ENCODE results near the gene BPIFB3. TPM values are rescaled to one million over a fixed set of nuclear protein-coding genes. Genes with fewer than 3 reads are reported as not detected.

The BPIFB3 gene
- total RNA-seq, 1 donor from 2014 or later, result not detected

DNA sequence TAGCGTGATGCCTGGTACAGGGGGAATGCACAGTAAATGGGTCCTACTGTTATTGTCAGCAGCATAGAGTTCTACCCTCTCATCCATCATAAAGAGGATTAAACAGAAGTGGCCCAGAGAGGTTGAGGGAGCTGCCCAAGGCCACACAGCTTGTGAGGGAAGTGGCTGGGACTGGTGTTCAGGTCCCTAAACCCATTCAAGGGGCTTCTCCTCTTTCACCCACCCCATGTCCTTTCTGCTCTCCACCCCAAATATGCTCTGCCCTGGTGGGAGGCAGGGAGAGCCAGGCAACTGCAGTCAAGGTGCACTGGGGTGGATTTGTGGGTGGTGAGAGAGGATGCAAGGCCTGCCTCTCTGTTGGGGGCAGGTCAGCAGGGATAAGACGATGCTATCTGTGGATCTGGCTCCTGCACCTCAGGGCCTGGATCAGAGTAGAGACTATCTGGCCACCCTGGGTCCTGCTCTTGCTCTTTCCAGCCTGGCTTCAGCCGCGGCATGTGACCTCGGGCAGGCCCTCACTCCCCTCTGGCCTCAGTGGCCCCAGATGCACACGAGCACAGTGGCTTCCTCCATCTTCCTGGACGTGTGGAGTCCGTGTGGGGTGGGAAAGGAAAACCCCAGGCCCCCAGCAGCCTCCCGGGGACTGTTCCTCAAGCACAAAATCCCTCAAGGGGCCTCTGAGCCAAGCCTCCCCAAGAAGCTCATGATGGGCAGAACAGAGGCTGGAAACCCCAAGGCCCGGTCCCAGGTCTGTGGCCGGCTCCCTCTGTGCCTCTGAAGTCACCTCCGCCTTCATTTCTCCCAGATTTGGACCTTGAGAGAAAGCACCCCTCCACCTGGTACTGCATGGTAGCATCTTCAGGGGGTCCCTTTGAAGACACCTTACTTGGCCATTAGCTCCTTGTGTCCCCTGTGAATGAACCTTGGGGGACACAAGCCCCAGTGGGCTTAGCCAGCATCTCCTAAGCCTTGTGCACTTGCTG is 25.6 kb upstream of the BPIFB3 start:
- Mint-ChIP-seq H3K4me3 (ENCODE audit: unreplicated experiment) (no peak overlapping the region), H3K9me3 (ENCODE audit: unreplicated experiment) (no peaks in the 10 kb centered on the region), H3K4me1 (ENCODE audit: unreplicated experiment) (no peaks in the 10 kb centered on the region), H3K27ac (ENCODE audit: unreplicated experiment) (no peak overlapping the region), H3K27me3 (ENCODE audit: unreplicated experiment) (peaks cover 4% of the 10 kb centered on the region), H3K36me3 (ENCODE audit: low read depth, unreplicated experiment) (peaks cover under 1% of the 10 kb centered on the region)
- TF ChIP-seq, protein P1, sequence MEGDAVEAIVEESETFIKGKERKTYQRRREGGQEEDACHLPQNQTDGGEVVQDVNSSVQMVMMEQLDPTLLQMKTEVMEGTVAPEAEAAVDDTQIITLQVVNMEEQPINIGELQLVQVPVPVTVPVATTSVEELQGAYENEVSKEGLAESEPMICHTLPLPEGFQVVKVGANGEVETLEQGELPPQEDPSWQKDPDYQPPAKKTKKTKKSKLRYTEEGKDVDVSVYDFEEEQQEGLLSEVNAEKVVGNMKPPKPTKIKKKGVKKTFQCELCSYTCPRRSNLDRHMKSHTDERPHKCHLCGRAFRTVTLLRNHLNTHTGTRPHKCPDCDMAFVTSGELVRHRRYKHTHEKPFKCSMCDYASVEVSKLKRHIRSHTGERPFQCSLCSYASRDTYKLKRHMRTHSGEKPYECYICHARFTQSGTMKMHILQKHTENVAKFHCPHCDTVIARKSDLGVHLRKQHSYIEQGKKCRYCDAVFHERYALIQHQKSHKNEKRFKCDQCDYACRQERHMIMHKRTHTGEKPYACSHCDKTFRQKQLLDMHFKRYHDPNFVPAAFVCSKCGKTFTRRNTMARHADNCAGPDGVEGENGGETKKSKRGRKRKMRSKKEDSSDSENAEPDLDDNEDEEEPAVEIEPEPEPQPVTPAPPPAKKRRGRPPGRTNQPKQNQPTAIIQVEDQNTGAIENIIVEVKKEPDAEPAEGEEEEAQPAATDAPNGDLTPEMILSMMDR (IDR thresholded peaks at IDR 0.05; ENCODE audit: unreplicated experiment), result no peak
- DNase-seq (ENCODE audit: low spot score), result no peak

DNA sequence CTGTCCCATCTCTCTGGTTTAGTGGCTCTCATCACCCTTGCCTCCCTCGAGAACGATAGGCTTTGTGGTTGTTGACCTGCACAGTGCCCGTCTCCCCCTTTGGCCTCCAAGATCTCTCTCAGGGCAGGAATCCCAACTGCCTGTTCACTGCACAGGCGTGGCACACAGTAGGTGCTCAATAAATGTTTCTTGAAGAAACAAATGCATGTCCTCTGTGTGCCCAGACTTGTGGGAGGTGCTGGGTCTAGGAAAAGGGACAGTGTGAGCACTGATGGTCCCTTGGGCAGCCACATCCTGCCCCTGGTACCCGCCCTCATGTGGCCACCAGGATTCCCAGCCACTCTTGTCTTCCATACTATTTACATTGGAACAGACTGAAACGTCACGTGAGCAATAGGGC is 24.8 kb upstream of the BPIFB3 start:
- H3K4me3 Mint-ChIP-seq (ENCODE audit: unreplicated experiment), result no peak overlapping the region
- TF ChIP-seq, protein P1 (IDR thresholded peaks at IDR 0.05; ENCODE audit: unreplicated experiment), result no peak
- no peaks in the 10 kb centered on the region for H3K9me3 Mint-ChIP-seq (ENCODE audit: unreplicated experiment)
- H3K4me1 Mint-ChIP-seq (ENCODE audit: unreplicated experiment), result no peaks in the 10 kb centered on the region
- H3K27ac Mint-ChIP-seq (ENCODE audit: unreplicated experiment), result no peak overlapping the region
- H3K36me3 Mint-ChIP-seq (ENCODE audit: low read depth, unreplicated experiment), result peaks cover 4% of the 10 kb centered on the region
- H3K27me3 Mint-ChIP-seq (ENCODE audit: unreplicated experiment), result peaks cover 5% of the 10 kb centered on the region
- no peak for DNase-seq (ENCODE audit: low spot score)

- Mint-ChIP-seq H3K27me3 (ENCODE audit: unreplicated experiment) (peaks cover 7% of the 10 kb centered on the region), H3K4me1 (ENCODE audit: unreplicated experiment) (no peaks in the 10 kb centered on the region), H3K4me3 (ENCODE audit: unreplicated experiment) (no peak overlapping the region), H3K27ac (ENCODE audit: unreplicated experiment) (no peak overlapping the region), H3K36me3 (ENCODE audit: low read depth, unreplicated experiment) (peaks cover 4% of the 10 kb centered on the region), H3K9me3 (ENCODE audit: unreplicated experiment) (no peaks in the 10 kb centered on the region)
- no peak for DNase-seq (ENCODE audit: low spot score)
- TF ChIP-seq, protein P1 (IDR thresholded peaks at IDR 0.05; ENCODE audit: unreplicated experiment), result no peak
These were observed 23.6 kb upstream of the BPIFB3 start for GRCh38 chr20:33030076-33030475.

DNA sequence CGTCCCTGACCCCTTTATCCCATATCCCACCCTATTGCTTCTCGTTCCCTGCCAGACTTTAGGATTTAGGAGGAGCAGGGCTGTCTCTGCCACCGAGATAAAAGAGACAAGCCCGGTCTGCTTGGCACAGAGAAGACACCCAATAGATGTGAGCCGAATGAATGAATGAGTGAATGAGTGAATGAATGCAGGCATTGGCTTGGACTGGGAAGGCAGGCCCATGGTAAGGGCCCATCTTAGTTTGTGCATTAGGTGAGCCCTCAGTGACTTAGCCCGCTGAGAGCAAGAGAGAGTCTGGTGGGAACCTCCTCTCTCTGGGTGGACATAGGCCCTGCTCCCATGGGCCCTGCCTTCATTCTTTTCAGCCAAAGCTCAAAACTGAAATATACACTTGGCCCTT is 23.1 kb upstream of the BPIFB3 start:
- Mint-ChIP-seq H3K36me3 (ENCODE audit: low read depth, unreplicated experiment) (peaks cover 4% of the 10 kb centered on the region), H3K27ac (ENCODE audit: unreplicated experiment) (no peak overlapping the region), H3K9me3 (ENCODE audit: unreplicated experiment) (no peaks in the 10 kb centered on the region), H3K27me3 (ENCODE audit: unreplicated experiment) (peaks cover 7% of the 10 kb centered on the region), H3K4me3 (ENCODE audit: unreplicated experiment) (no peak overlapping the region), H3K4me1 (ENCODE audit: unreplicated experiment) (no peaks in the 10 kb centered on the region)
- TF ChIP-seq, protein P1 (IDR thresholded peaks at IDR 0.05; ENCODE audit: unreplicated experiment), result no peak
- DNase-seq (ENCODE audit: low spot score), result no peak

GRCh38 chr20:33031531-33031930 is 22.2 kb upstream of the BPIFB3 start, which contains the start of gene BPIFB6:
TSS of gene BPIFB6 (plus strand) at chr20:33031648. CDS start at chr20:33031648, 0 bp downstream.
- no peak for DNase-seq (ENCODE audit: low spot score)
- TF ChIP-seq, protein P1 (IDR thresholded peaks at IDR 0.05; ENCODE audit: unreplicated experiment), result no peak
- Mint-ChIP-seq H3K9me3 (ENCODE audit: unreplicated experiment) (no peaks in the 10 kb centered on the region), H3K4me1 (ENCODE audit: unreplicated experiment) (no peaks in the 10 kb centered on the region), H3K27me3 (ENCODE audit: unreplicated experiment) (peaks cover 7% of the 10 kb centered on the region), H3K4me3 (ENCODE audit: unreplicated experiment) (no peak within 1 kb of the TSS), H3K36me3 (ENCODE audit: low read depth, unreplicated experiment) (peaks cover 4% of the 10 kb centered on the region), H3K27ac (ENCODE audit: unreplicated experiment) (no peak within 1 kb of the TSS)

All from endothelial cell (in vitro differentiated cells).